Fibroblast of skin of right biceps (primary cell): ENCODE results near the gene SBF2.
"Not testable (repeated sequence)": the region's sequence is repeated elsewhere in the genome, so short reads cannot be mapped to it uniquely, and the experiment has no call there.

Experiments
- DNase-seq: peaks from one replicate; pipeline ENCODE4 v3.0.0-alpha.2; 2013

SBF2 gene

GRCh38 chr11:10049756-10050155 lies 244.3 kb downstream of the SBF2 start:
- no peak for DNase-seq

GRCh38 chr11:10048350-10048749 lies 245.7 kb downstream of the SBF2 start:
- DNase-seq: no peak

GRCh38 chr11:10044618-10045017 lies 249.4 kb downstream of the SBF2 start:
- no peak for DNase-seq

GRCh38 chr11:10042699-10043098 lies 251.3 kb downstream of the SBF2 start:
- no peak for DNase-seq

GRCh38 chr11:10041748-10042446 lies 252.1 kb downstream of the SBF2 start:
- no peak for DNase-seq

- DNase-seq: no peak
Measured at GRCh38 chr11:10041332-10041731, 252.7 kb downstream of the SBF2 start.

GRCh38 chr11:10038521-10039302 lies 255.3 kb downstream of the SBF2 start:
- DNase-seq: peak; percentile 43

- not testable (repeated sequence) for DNase-seq
Measured at GRCh38 chr11:10035932-10036331, 258.1 kb downstream of the SBF2 start.

GRCh38 chr11:10032935-10033334 lies 261.1 kb downstream of the SBF2 start:
- DNase-seq: peak; percentile 81

GRCh38 chr11:10030122-10030490 lies 263.9 kb downstream of the SBF2 start:
- DNase-seq: no peak

GRCh38 chr11:10029386-10030121 lies 264.5 kb downstream of the SBF2 start:
- peak; percentile 40 for DNase-seq

GRCh38 chr11:10026514-10026913 lies 267.5 kb downstream of the SBF2 start:
- peak; percentile 89 for DNase-seq

GRCh38 chr11:10023212-10023611 lies 270.8 kb downstream of the SBF2 start:
- DNase-seq: peak; percentile 39

GRCh38 chr11:10022764-10023163 lies 271.3 kb downstream of the SBF2 start:
- no peak for DNase-seq

- no peak for DNase-seq
Measured at GRCh38 chr11:10021563-10021962, 272.5 kb downstream of the SBF2 start.

GRCh38 chr11:10019906-10020682 lies 273.9 kb downstream of the SBF2 start:
- no peak for DNase-seq

- DNase-seq: no peak
Measured at GRCh38 chr11:10017911-10018310, 276.1 kb downstream of the SBF2 start.

- no peak for DNase-seq
Measured at GRCh38 chr11:10017050-10017449, 277.0 kb downstream of the SBF2 start.

GRCh38 chr11:10012068-10012467 lies 282.0 kb downstream of the SBF2 start:
- no peak for DNase-seq

GRCh38 chr11:10005955-10006525 lies 288.0 kb downstream of the SBF2 start:
- DNase-seq: no peak

- peak; percentile 67 for DNase-seq
Measured at GRCh38 chr11:10004526-10005113, 289.4 kb downstream of the SBF2 start.

- DNase-seq: no peak
Measured at GRCh38 chr11:10002221-10002620, 291.8 kb downstream of the SBF2 start.
